ENCODE results near the gene CHERP. TPM values are rescaled to one million over a fixed set of nuclear protein-coding genes. Genes with fewer than 3 reads are reported as not detected.
A peak's percentile ranks its signal among the peaks of the same experiment; 100 is the strongest.

Gene CHERP
- total and polyA plus RNA-seq, 2 of the 13 experiments (the other 11 are each of a cell fraction or from before 2014, with no cell fraction given): 4.3 to 5.4 TPM

DNA sequence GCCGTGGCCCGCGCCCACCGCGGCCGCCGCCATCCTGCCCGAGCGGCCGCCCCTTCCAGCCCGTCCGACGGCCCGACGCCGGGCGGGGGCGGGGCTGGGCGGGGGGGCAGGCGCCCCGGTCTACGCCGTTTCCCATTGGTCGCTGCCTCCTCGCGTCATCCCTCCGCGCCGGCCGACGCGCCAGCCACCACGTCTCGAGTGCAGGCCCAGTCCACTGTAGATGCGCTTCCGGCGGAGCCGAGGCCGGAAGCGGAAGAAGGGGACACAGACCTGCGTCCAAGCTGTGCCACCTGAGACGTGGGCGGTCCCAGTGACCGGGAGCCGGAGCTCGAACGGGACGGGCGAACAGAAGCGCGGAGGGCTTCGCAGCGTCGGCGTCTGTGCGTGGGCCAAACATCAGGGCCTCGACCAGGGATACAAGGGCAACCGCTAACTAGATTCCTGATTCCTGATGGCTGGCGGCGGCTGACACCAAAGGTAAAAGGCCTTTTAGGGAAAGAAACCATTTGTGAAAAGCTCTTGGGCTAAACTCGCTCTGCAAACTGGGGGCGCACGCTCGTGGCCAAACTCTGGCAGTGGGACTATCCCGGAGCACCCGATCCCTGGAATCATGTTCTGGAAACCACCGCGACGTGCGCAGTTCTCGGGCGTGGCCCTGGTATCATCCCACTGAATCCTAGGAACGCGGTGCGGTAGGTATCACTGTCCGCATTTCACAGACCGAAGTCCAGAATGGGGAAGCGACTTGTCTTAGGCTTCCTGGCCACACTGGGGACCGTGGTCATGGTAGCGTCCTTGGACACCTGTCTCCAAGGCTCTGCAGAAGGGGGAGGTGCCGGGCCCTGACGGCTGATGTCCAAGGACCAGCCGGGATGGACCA lies 30.3 kb upstream of the CHERP start, which contains the start of gene SLC35E1 (continued):
- TF ChIP-seq, protein P1, sequence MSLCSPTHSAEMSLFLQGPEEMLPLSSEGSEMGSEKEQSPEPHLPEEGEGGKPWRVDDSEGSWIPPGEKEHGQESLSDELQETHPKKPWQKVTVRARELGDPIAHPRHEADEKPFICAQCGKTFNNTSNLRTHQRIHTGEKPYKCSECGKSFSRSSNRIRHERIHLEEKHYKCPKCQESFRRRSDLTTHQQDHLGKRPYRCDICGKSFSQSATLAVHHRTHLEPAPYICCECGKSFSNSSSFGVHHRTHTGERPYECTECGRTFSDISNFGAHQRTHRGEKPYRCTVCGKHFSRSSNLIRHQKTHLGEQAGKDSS (CRISPR knock-in tag; IDR thresholded peaks at IDR 0.05; ENCODE audit: borderline replicate concordance, low read depth): peak; percentile 45; the same call in 1 of the 2 replicates
- TF ChIP-seq RARG (CRISPR knock-in tag; IDR thresholded peaks at IDR 0.05; ENCODE audit: low read depth): no peak
- no peak for TF ChIP-seq TERF1 (CRISPR knock-in tag; IDR thresholded peaks at IDR 0.05)
- no peak; the same call in 1 of the 2 replicates for TF ChIP-seq FOXC1 (CRISPR knock-in tag; IDR thresholded peaks at IDR 0.05; ENCODE audit: borderline replicate concordance)
- TF ChIP-seq ZNF224 (CRISPR knock-in tag; IDR thresholded peaks at IDR 0.05): no peak
- no peak for TF ChIP-seq ZMYM3 (CRISPR knock-in tag; IDR thresholded peaks at IDR 0.05)
- no peak for TF ChIP-seq ZNF383 (CRISPR knock-in tag; IDR thresholded peaks at IDR 0.05; ENCODE audit: borderline replicate concordance)
- TF ChIP-seq NRL (CRISPR knock-in tag; IDR thresholded peaks at IDR 0.05; ENCODE audit: borderline replicate concordance): peak; percentile 32; the same call in 1 of the 2 replicates
- 0 out of 2 replicates have a peak, but pooled peaks have one; percentile 12 for TF ChIP-seq CHD2 (IDR thresholded peaks at IDR 0.05; ENCODE audit: low read depth, low read length)
- no peak for TF ChIP-seq MYNN (CRISPR knock-in tag; IDR thresholded peaks at IDR 0.05; ENCODE audit: low read depth)
- TF ChIP-seq ZNF317 (CRISPR knock-in tag; IDR thresholded peaks at IDR 0.05): 0 out of 2 replicates have a peak, but pooled peaks have one; percentile 49
- no peak for TF ChIP-seq ZNF354B (CRISPR knock-in tag; IDR thresholded peaks at IDR 0.05)
- TF ChIP-seq ZNF660 (CRISPR knock-in tag; IDR thresholded peaks at IDR 0.05; ENCODE audit: borderline replicate concordance, low read depth): no peak; the same call in 1 of the 2 replicates
- no peak for TF ChIP-seq ZNF274 (CRISPR knock-in tag; IDR thresholded peaks at IDR 0.05)
- peak; percentile 58 for TF ChIP-seq ZNF563 (CRISPR knock-in tag; IDR thresholded peaks at IDR 0.05)
- 0 out of 2 replicates have a peak, but pooled peaks have one; percentile 30 for TF ChIP-seq AKAP8 (CRISPR knock-in tag; IDR thresholded peaks at IDR 0.05)
- TF ChIP-seq ZSCAN21 (CRISPR knock-in tag; IDR thresholded peaks at IDR 0.05; ENCODE audit: borderline replicate concordance): 0 out of 2 replicates have a peak, but pooled peaks have one; percentile 32
- no peak for TF ChIP-seq STAT5B (CRISPR knock-in tag; IDR thresholded peaks at IDR 0.05)
- TF ChIP-seq, protein P2, sequence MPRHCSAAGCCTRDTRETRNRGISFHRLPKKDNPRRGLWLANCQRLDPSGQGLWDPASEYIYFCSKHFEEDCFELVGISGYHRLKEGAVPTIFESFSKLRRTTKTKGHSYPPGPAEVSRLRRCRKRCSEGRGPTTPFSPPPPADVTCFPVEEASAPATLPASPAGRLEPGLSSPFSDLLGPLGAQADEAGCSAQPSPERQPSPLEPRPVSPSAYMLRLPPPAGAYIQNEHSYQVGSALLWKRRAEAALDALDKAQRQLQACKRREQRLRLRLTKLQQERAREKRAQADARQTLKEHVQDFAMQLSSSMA (CRISPR knock-in tag; IDR thresholded peaks at IDR 0.05): 0 out of 2 replicates have a peak, but pooled peaks have one; percentile 38
- peak; percentile 93 for TF ChIP-seq GABPA (IDR thresholded peaks at IDR 0.05; ENCODE audit: low read depth, low read length)
- peak; percentile 95 for TF ChIP-seq GABPA (CRISPR knock-in tag; IDR thresholded peaks at IDR 0.05; ENCODE audit: low read depth)
- no peak for TF ChIP-seq GTF3A (CRISPR knock-in tag; conservative IDR thresholded peaks at IDR 0.05)
- no peak for TF ChIP-seq MAFG (CRISPR knock-in tag; IDR thresholded peaks at IDR 0.05)
- no peak for TF ChIP-seq IKZF4 (CRISPR knock-in tag; IDR thresholded peaks at IDR 0.05; ENCODE audit: borderline replicate concordance, low read depth, not compliant biosample characterization)
- no peak for TF ChIP-seq EED (CRISPR knock-in tag; IDR thresholded peaks at IDR 0.05)
- no peak for TF ChIP-seq MATR3 (CRISPR knock-in tag; IDR thresholded peaks at IDR 0.05)
- TF ChIP-seq ZNF350 (CRISPR knock-in tag; IDR thresholded peaks at IDR 0.05; ENCODE audit: borderline replicate concordance, low read depth): peak; percentile 83
- TF ChIP-seq ZNF782 (CRISPR knock-in tag; IDR thresholded peaks at IDR 0.05; ENCODE audit: borderline replicate concordance): no peak

All from HepG2 (cell line).